Nephron progenitor cell (in vitro differentiated cells): ENCODE data around the gene TCEA3.

ENCODE experiments used
- DNase-seq: peaks from one replicate; pipeline ENCODE4 v3.0.0; 2021
- H3K27ac Mint-ChIP-seq: 2 replicates; pipeline ENCODE4 v1.8.0; 2021; ENCODE audit warnings: mild to moderate bottlenecking, moderate library complexity, mixed read lengths
- H3K27me3 Mint-ChIP-seq: 2 replicates; pipeline ENCODE4 v1.8.0; 2021; ENCODE audit warnings: mild to moderate bottlenecking, low read depth, mixed read lengths; ENCODE audit not compliant: poor library complexity
- H3K36me3 Mint-ChIP-seq: 2 replicates; pipeline ENCODE4 v1.8.0; 2021; ENCODE audit warnings: low read depth, mixed read lengths
- H3K4me1 Mint-ChIP-seq: 2 replicates; pipeline ENCODE4 v1.8.0; 2021; ENCODE audit warnings: mixed read lengths
- H3K4me3 Mint-ChIP-seq: 2 replicates; pipeline ENCODE4 v1.8.0; 2021; ENCODE audit warnings: mild to moderate bottlenecking, moderate library complexity, mixed read lengths
- H3K9me3 Mint-ChIP-seq: 2 replicates; pipeline ENCODE4 v1.8.0; 2021; ENCODE audit warnings: mild to moderate bottlenecking, moderate library complexity, mixed read lengths
- TF ChIP-seq, protein P1 (sequence below): fragments of 200-600 bp; sonication (generic); IDR thresholded peaks from 2 replicates; pipeline ENCODE4 v1.5.0; 2021; ENCODE audit warnings: antibody characterized with exemption

TCEA3 gene

DNA sequence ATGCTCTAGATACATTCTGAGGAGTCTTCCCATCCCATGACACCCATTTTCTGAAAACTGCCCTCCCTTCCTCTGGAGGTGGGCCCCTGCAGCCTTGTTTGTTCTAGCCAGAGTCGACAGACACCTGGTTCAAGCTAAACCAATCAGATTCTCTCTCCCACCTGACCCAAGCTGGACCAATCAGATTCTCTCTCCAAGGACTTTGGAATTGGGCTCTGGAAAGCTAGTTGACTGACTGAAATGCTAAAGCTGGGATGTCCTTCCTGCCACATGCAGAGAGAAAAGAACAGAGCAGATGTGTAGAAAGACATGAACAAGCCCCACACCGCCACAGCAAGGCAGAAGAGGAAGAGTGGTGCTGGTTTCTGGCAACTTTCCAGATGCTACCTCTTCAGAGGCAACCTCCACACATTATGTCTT, 34.8 kb upstream of the TCEA3 start:
- Mint-ChIP-seq H3K36me3 (peaks cover 27% of the 10 kb centered on the region), H3K27me3 (no peaks in the 10 kb centered on the region), H3K4me1 (no peaks in the 10 kb centered on the region), H3K4me3 (no peak overlapping the region), H3K9me3 (no peaks in the 10 kb centered on the region), H3K27ac (no peak overlapping the region)
- TF ChIP-seq, protein P1, sequence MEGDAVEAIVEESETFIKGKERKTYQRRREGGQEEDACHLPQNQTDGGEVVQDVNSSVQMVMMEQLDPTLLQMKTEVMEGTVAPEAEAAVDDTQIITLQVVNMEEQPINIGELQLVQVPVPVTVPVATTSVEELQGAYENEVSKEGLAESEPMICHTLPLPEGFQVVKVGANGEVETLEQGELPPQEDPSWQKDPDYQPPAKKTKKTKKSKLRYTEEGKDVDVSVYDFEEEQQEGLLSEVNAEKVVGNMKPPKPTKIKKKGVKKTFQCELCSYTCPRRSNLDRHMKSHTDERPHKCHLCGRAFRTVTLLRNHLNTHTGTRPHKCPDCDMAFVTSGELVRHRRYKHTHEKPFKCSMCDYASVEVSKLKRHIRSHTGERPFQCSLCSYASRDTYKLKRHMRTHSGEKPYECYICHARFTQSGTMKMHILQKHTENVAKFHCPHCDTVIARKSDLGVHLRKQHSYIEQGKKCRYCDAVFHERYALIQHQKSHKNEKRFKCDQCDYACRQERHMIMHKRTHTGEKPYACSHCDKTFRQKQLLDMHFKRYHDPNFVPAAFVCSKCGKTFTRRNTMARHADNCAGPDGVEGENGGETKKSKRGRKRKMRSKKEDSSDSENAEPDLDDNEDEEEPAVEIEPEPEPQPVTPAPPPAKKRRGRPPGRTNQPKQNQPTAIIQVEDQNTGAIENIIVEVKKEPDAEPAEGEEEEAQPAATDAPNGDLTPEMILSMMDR: no peak
- no peak for DNase-seq

DNA sequence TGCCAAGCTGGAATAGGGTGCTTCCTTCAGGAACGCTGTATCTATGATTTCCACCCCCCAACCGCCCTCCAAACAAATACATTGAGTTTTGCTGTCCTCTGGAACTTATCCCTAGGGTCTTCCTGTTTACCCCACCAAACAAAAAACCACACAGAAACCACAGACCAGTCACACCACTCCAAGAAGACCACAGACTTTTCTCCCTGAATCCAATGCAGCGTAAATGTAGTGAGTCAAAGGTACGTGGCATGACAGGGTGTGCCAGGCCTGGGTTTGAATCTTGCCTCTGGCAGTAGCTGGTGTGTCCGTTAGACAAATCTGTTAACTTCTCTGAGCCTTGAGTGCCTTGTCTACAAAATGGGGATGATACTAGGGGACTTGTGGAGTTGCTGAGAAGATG, 31.7 kb upstream of the TCEA3 start:
- peaks cover 21% of the 10 kb centered on the region for H3K36me3 Mint-ChIP-seq

DNA sequence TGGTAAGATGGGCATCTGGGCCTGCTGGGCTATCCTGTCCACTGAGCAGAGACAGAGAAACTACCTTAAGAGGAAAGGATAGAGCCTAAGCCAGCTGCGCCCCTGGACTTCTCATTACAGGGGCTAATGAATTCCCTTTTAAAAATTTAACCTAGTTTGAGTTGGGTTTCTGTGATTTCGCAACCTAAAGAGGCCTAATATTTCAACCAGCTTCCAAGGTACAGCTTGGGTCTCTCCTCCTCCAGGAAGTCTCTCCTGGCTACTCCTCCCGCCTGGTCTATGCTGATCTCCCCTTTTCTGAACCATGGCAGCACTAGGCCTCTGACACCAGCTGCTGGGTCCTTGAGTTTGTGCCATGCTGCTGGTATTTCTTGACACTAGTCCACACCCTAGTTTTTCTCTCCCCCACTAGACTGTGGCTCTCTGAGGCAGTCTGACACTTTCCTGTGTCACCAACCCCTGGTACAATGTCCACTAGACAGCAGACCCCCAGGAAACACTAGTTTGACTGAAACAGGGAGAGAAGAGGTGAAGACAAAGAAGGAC, 29.0 kb upstream of the TCEA3 start:
- no peak for DNase-seq
- Mint-ChIP-seq H3K4me1 (peaks cover 25% of the 10 kb centered on the region), H3K4me3 (no peak overlapping the region), H3K36me3 (peaks cover 21% of the 10 kb centered on the region), H3K27me3 (no peaks in the 10 kb centered on the region), H3K9me3 (no peaks in the 10 kb centered on the region), H3K27ac (no peak overlapping the region)
- TF ChIP-seq, protein P1: no peak

More for the DNA sequence above, 31.7 kb upstream of the TCEA3 start:
- Mint-ChIP-seq H3K4me3 (no peak overlapping the region), H3K9me3 (no peaks in the 10 kb centered on the region), H3K27ac (no peak overlapping the region), H3K4me1 (peaks cover 19% of the 10 kb centered on the region), H3K27me3 (no peaks in the 10 kb centered on the region)
- no peak for DNase-seq
- TF ChIP-seq, protein P1: no peak

DNA sequence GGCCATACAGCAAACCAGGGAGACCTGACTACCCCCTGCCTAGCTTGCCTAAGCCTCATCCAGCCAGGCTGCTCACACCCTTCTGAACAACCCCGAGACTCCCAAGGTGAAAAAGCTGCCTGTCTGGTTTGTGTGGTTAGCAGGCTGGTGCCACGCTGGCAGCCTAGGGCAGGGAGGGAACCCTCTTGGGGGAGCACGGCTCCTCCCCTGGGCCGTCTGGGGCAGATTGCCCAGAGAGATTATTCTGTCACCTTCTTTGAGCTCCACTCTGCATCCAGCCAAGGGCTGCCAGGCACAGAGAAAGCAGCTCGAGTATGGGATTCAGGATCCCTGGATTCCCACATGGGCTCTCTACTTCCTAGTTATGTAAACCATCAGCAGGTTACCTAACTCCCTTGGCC, 27.5 kb upstream of the TCEA3 start:
- Mint-ChIP-seq H3K4me1 (peaks cover 25% of the 10 kb centered on the region), H3K27me3 (no peaks in the 10 kb centered on the region), H3K36me3 (peaks cover 16% of the 10 kb centered on the region), H3K4me3 (no peak overlapping the region), H3K9me3 (no peaks in the 10 kb centered on the region), H3K27ac (peak overlapping the region; percentile 80)
- TF ChIP-seq, protein P1: no peak
- no peak for DNase-seq

DNA sequence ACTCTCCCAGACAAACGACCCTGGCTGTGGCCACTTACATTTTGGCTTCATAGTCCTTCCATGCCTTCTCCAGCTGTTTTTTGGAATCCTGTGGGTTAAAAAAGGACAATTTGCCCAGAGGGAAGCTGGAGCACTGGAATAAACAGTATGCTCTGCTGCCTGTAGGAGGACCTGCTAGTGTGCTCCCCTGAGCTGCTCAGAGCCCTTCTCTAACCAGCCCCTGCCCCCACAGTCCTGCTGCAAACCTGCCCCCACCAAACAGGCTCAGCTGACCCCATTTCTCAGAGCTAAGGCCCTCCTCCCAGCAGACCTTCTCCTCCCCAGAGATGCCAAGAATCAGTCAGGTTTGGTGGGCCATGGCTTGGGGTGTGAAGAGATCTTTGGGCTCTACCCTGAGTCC, 26.9 kb upstream of the TCEA3 start:
- peaks cover 25% of the 10 kb centered on the region for H3K4me1 Mint-ChIP-seq
- H3K4me3 Mint-ChIP-seq: no peak overlapping the region

DNA sequence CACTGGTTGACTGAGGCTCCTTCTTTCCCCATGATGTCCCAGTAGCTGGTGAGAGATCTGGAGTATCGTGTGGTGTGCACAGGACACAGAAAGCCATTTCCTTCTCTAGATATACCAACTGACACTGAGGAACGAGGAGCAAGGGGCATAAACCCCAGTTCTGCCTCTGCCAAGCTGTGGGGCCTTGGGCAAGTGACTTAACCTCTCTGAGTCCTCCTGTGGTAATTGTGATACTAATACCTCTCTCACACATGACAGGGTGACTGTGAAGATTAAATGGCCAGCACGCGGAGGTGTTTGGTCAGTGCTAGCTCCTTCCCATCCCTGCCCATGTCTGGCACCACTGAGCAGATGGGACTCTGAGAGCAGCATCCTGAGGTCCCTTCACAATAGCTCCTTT, 26.3 kb upstream of the TCEA3 start:
- Mint-ChIP-seq H3K27me3 (no peaks in the 10 kb centered on the region), H3K36me3 (peaks cover 16% of the 10 kb centered on the region), H3K27ac (no peak overlapping the region), H3K9me3 (no peaks in the 10 kb centered on the region), H3K4me1 (peaks cover 25% of the 10 kb centered on the region), H3K4me3 (no peak overlapping the region)
- no peak for DNase-seq
- TF ChIP-seq, protein P1: no peak

More for the DNA sequence above, 26.9 kb upstream of the TCEA3 start:
- Mint-ChIP-seq H3K36me3 (peaks cover 16% of the 10 kb centered on the region), H3K27me3 (no peaks in the 10 kb centered on the region), H3K27ac (peak overlapping the region; percentile 80), H3K9me3 (no peaks in the 10 kb centered on the region)
- TF ChIP-seq, protein P1: no peak
- no peak for DNase-seq
